ENCODE results near the gene ZBTB45. TPM values are rescaled to one million over a fixed set of nuclear protein-coding genes. Genes with fewer than 3 reads are reported as not detected.
A peak's percentile ranks its signal among the peaks of the same experiment; 100 is the strongest.
"Not testable (repeated sequence)": the region's sequence is repeated elsewhere in the genome, so short reads cannot be mapped to it uniquely, and the experiment has no call there.

Gene ZBTB45
- total and polyA plus RNA-seq, 2 donors: 2.8 to 7.2 TPM

GRCh38 chr19:58500242-58500641 lies 19.4 kb downstream of the ZBTB45 start:
- H3K9me3 ChIP-seq (ENCODE audit: control insufficient read depth in 2 of 2, insufficient read depth in 1 of 2, low read length in 1 of 2): peaks cover 0 to 15% of the 10 kb centered on the region in 2 donors
- peaks cover 17 to 18% of the 10 kb centered on the region in 2 donors for H3K4me1 ChIP-seq (ENCODE audit: control insufficient read depth in 2 of 2, insufficient read depth in 2 of 2, low read length in 2 of 2)
- no peak overlapping the region for H3K4me3 ChIP-seq (ENCODE audit: low read length in 2 of 2)
- DNase-seq (ENCODE audit: low read depth in 6 of 9, low spot score in 9 of 9): no peak
- H3K27me3 ChIP-seq (ENCODE audit: control insufficient read depth in 2 of 2, insufficient read depth in 1 of 2, low read length in 1 of 2): no peaks in the 10 kb centered on the region
- WGBS: 97% methylated on average over 14 of the region's 14 CpGs
- H3K27ac ChIP-seq (ENCODE audit: low read depth in 1 of 2, low read length in 1 of 2): no peak overlapping the region
- H3K36me3 ChIP-seq (ENCODE audit: control insufficient read depth in 2 of 2, insufficient read depth in 2 of 2, low read length in 1 of 2): no peaks in the 10 kb centered on the region

DNA sequence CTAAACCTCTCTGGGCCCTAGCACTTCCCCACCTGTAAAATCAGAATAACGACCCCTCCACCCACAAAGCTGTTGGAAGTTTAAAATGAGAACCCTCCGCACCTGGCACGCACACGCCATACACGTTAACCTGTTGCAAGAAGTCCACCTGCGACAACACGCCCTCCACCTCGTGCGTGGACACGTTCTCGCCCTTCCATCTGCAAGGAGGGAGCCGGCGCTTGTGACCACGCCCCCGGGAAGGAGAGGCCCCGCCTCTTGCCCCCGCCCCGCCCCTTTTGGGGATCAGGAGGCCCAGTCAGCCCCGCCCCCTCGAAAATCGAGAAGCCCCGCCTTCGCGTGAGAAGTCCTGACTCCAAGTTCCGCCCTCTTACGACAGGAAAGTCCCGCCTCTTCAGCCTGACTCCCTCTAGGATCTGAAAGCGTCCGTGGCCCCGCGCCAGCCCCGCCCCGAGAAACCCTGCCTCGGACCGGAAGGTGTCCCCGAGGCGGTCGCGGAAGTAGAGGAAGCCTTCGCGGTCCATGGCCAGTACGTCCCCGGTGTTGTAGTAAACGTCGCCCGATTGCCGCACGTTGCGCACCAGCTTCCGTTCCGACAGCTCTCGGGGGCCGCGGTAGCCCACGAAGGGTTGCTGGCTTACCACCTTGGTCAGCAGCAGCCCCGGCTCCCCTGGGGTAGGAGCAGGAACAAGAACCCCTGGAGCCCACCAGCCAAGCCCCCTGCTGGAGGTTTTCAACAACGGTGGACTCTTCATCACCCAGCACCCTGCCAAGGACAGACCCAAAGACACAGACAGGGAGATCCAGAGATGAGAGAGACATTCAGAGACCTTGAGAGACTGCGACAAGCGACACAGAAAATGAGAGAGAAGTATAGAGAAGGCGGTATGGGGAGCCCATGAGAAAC lies 20.3 kb downstream of the ZBTB45 start:
- Histone ChIP-seq H3K36me3 (ENCODE audit: control insufficient read depth in 2 of 2, insufficient read depth in 2 of 2, low read length in 1 of 2) (no peaks in the 10 kb centered on the region), H3K27me3 (ENCODE audit: control insufficient read depth in 2 of 2, insufficient read depth in 1 of 2, low read length in 1 of 2) (no peaks in the 10 kb centered on the region), H3K4me1 (ENCODE audit: control insufficient read depth in 2 of 2, insufficient read depth in 2 of 2, low read length in 2 of 2) (peaks cover 17 to 18% of the 10 kb centered on the region in 2 donors), H3K4me3 (ENCODE audit: low read length in 2 of 2) (peak overlapping the region; percentile 59 to 72), H3K27ac (ENCODE audit: low read depth in 1 of 2, low read length in 1 of 2) (peak overlapping the region; percentile 73 to 78), H3K9me3 (ENCODE audit: control insufficient read depth in 2 of 2, insufficient read depth in 1 of 2, low read length in 1 of 2) (peaks cover 0 to 15% of the 10 kb centered on the region in 2 donors)
- peak; percentile 68 to 95 (median 88) for DNase-seq (ENCODE audit: low read depth in 6 of 9, low spot score in 9 of 9)
- WGBS: 2% methylated on average over 60 of the region's 60 CpGs

DNA sequence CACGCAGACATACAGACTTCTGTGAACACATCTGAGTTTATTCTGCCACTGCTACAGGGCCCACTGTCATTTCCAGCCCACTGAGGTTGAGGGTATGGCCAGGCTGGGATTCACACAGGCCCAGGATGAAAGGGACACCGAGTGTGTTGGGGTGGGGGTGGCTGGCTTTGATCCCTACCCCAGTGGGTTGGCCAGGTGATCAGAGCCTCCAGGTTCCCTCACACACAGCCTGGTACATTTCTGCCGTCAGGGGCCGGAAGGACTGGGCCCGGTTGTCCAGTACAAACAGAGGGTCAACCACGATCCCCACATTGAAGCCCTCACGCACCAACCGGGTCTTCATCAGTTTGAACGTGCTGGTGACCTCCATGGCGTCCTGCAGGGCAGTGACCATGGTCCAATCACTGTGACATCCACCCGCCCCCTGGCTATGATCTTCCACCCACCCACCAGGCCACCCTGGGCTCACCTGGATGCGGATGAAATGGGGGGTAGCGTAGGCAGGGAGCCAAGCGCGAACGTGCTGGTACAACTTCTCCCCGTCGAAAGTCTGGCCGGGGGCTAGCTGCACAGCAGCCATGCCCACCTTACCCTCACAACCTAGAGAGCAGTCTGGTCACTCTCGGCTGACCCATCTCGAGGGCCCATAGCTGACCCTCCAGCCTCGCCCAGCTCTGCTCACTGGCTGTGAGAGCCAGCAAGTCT lies 21.1 kb downstream of the ZBTB45 start:
- H3K27ac ChIP-seq (ENCODE audit: low read depth in 1 of 2, low read length in 1 of 2): peak overlapping the region in 1 of 2 donors; percentile 73
- peaks cover 0 to 15% of the 10 kb centered on the region in 2 donors for H3K9me3 ChIP-seq (ENCODE audit: control insufficient read depth in 2 of 2, insufficient read depth in 1 of 2, low read length in 1 of 2)
- WGBS: 57% methylated on average over 22 of the region's 22 CpGs
- no peak for DNase-seq (ENCODE audit: low read depth in 6 of 9, low spot score in 9 of 9)
- H3K27me3 ChIP-seq (ENCODE audit: control insufficient read depth in 2 of 2, insufficient read depth in 1 of 2, low read length in 1 of 2): no peaks in the 10 kb centered on the region
- H3K36me3 ChIP-seq (ENCODE audit: control insufficient read depth in 2 of 2, insufficient read depth in 2 of 2, low read length in 1 of 2): no peaks in the 10 kb centered on the region
- peak overlapping the region; percentile 59 to 72 for H3K4me3 ChIP-seq (ENCODE audit: low read length in 2 of 2)
- H3K4me1 ChIP-seq (ENCODE audit: control insufficient read depth in 2 of 2, insufficient read depth in 2 of 2, low read length in 2 of 2): peaks cover 17 to 18% of the 10 kb centered on the region in 2 donors

GRCh38 chr19:58497634-58498170 lies 21.9 kb downstream of the ZBTB45 start:
- Histone ChIP-seq H3K27me3 (ENCODE audit: control insufficient read depth in 2 of 2, insufficient read depth in 1 of 2, low read length in 1 of 2) (no peaks in the 10 kb centered on the region), H3K27ac (ENCODE audit: low read depth in 1 of 2, low read length in 1 of 2) (no peak overlapping the region), H3K9me3 (ENCODE audit: control insufficient read depth in 2 of 2, insufficient read depth in 1 of 2, low read length in 1 of 2) (peaks cover 0 to 15% of the 10 kb centered on the region in 2 donors), H3K4me3 (ENCODE audit: low read length in 2 of 2) (no peak overlapping the region), H3K4me1 (ENCODE audit: control insufficient read depth in 2 of 2, insufficient read depth in 2 of 2, low read length in 2 of 2) (peaks cover 17 to 18% of the 10 kb centered on the region in 2 donors), H3K36me3 (ENCODE audit: control insufficient read depth in 2 of 2, insufficient read depth in 2 of 2, low read length in 1 of 2) (no peaks in the 10 kb centered on the region)
- DNase-seq (ENCODE audit: low read depth in 6 of 9, low spot score in 9 of 9): no peak
- WGBS: 96% methylated on average over 8 of the region's 8 CpGs

GRCh38 chr19:58492265-58492664 lies 27.3 kb downstream of the ZBTB45 start:
- no peak overlapping the region for H3K27ac ChIP-seq (ENCODE audit: low read depth in 1 of 2, low read length in 1 of 2)
- no peaks in the 10 kb centered on the region for H3K27me3 ChIP-seq (ENCODE audit: control insufficient read depth in 2 of 2, insufficient read depth in 1 of 2, low read length in 1 of 2)
- H3K36me3 ChIP-seq (ENCODE audit: control insufficient read depth in 2 of 2, insufficient read depth in 2 of 2, low read length in 1 of 2): no peaks in the 10 kb centered on the region
- DNase-seq (ENCODE audit: low read depth in 6 of 9, low spot score in 9 of 9): no peak
- no peaks in the 10 kb centered on the region for H3K9me3 ChIP-seq (ENCODE audit: control insufficient read depth in 2 of 2, insufficient read depth in 1 of 2, low read length in 1 of 2)
- no peak overlapping the region for H3K4me3 ChIP-seq (ENCODE audit: low read length in 2 of 2)
- 94% methylated on average over 14 of the region's 14 CpGs for WGBS
- no peaks in the 10 kb centered on the region for H3K4me1 ChIP-seq (ENCODE audit: control insufficient read depth in 2 of 2, insufficient read depth in 2 of 2, low read length in 2 of 2)

DNA sequence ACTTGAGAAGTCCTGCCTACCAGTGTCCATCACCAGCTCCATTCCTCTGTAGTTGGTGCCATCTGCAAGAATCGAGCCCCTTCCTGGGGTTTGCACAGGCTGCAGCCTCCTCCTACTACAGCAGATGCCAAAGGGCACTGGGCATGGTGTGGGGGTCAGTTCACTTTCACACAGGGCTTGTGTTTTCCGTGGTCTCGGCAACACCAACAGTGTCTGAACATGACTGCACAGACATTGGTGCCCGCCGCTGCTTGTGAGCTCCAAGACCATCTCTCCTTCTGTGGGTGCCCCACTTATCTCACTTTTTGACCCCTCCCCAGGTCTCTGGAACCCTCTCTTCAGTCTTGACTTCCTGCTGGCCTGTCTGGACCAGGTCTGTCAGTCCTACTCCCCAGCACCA lies 28.2 kb downstream of the ZBTB45 start:
- no peaks in the 10 kb centered on the region for H3K36me3 ChIP-seq (ENCODE audit: control insufficient read depth in 2 of 2, insufficient read depth in 2 of 2, low read length in 1 of 2)
- no peaks in the 10 kb centered on the region for H3K27me3 ChIP-seq (ENCODE audit: control insufficient read depth in 2 of 2, insufficient read depth in 1 of 2, low read length in 1 of 2)
- no peak for DNase-seq (ENCODE audit: low read depth in 6 of 9, low spot score in 9 of 9)
- H3K4me3 ChIP-seq (ENCODE audit: low read length in 2 of 2): no peak overlapping the region
- no peak overlapping the region for H3K27ac ChIP-seq (ENCODE audit: low read depth in 1 of 2, low read length in 1 of 2)
- WGBS: 97% methylated on average over 5 of the region's 5 CpGs
- H3K9me3 ChIP-seq (ENCODE audit: control insufficient read depth in 2 of 2, insufficient read depth in 1 of 2, low read length in 1 of 2): no peaks in the 10 kb centered on the region
- H3K4me1 ChIP-seq (ENCODE audit: control insufficient read depth in 2 of 2, insufficient read depth in 2 of 2, low read length in 2 of 2): no peaks in the 10 kb centered on the region

DNA sequence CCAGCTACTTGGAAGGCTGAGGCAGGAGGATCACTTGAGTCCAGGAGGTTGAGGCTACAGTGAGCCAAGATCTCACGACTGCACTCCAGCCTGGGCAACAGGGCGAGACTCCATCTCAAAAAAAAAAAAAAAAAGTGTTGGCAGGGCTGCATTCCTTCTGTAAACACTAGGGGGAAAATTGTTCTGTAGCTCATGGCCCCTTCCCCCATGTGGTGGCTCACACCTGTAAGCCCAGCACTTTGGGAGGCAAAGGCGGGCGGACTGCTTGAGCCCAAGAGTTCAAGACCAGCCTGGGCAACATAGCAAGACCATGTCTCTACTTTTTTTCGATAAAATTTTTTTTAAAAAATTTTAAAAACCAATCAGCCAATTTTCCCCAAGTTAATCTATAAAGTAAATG lies 35.3 kb downstream of the ZBTB45 start:
- H3K4me3 ChIP-seq (ENCODE audit: low read length in 2 of 2); H3K9me3 ChIP-seq (ENCODE audit: control insufficient read depth in 2 of 2, insufficient read depth in 1 of 2, low read length in 1 of 2); DNase-seq (ENCODE audit: low read depth in 6 of 9, low spot score in 9 of 9); H3K27me3 ChIP-seq (ENCODE audit: control insufficient read depth in 2 of 2, insufficient read depth in 1 of 2, low read length in 1 of 2); H3K27ac ChIP-seq (ENCODE audit: low read depth in 1 of 2, low read length in 1 of 2): not testable (repeated sequence)
- Histone ChIP-seq H3K4me1 (ENCODE audit: control insufficient read depth in 2 of 2, insufficient read depth in 2 of 2, low read length in 2 of 2) (peaks cover 3 to 22% of the 10 kb centered on the region in 2 donors), H3K36me3 (ENCODE audit: control insufficient read depth in 2 of 2, insufficient read depth in 2 of 2, low read length in 1 of 2) (peaks cover 6 to 13% of the 10 kb centered on the region in 2 donors)
- 98% methylated on average over 5 of the region's 5 CpGs for WGBS

GRCh38 chr19:58483776-58484175 lies 35.8 kb downstream of the ZBTB45 start:
- no peaks in the 10 kb centered on the region for H3K27me3 ChIP-seq (ENCODE audit: control insufficient read depth in 2 of 2, insufficient read depth in 1 of 2, low read length in 1 of 2)
- H3K36me3 ChIP-seq (ENCODE audit: control insufficient read depth in 2 of 2, insufficient read depth in 2 of 2, low read length in 1 of 2): peaks cover 6 to 13% of the 10 kb centered on the region in 2 donors
- H3K9me3 ChIP-seq (ENCODE audit: control insufficient read depth in 2 of 2, insufficient read depth in 1 of 2, low read length in 1 of 2): no peaks in the 10 kb centered on the region
- peaks cover 3 to 22% of the 10 kb centered on the region in 2 donors for H3K4me1 ChIP-seq (ENCODE audit: control insufficient read depth in 2 of 2, insufficient read depth in 2 of 2, low read length in 2 of 2)
- no peak overlapping the region for H3K27ac ChIP-seq (ENCODE audit: low read depth in 1 of 2, low read length in 1 of 2)
- DNase-seq (ENCODE audit: low read depth in 6 of 9, low spot score in 9 of 9): no peak
- H3K4me3 ChIP-seq (ENCODE audit: low read length in 2 of 2): no peak overlapping the region
- 100% methylated on average over 2 of the region's 2 CpGs for WGBS

DNA sequence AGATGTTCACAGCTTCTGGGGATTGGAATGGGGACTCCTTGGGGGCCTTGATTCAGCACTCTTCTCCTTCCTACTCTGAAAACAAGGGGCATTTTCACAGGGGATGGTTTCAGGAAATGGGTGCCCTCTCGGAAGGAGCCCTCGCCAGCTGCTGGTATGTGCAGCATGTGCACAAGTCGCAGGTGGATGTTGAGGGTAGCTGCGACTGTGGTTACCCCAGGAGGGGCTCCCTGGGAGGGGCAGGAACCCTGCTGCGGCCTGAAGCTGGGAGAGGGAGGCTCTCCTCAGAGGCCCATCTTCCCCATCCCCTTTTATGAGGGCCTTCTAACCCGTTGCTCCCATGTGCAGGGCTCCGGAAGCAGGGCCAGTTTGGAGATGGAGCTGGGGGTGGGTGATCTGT lies 37.2 kb downstream of the ZBTB45 start:
- Histone ChIP-seq H3K36me3 (ENCODE audit: control insufficient read depth in 2 of 2, insufficient read depth in 2 of 2, low read length in 1 of 2) (peaks cover 6 to 13% of the 10 kb centered on the region in 2 donors), H3K27ac (ENCODE audit: low read depth in 1 of 2, low read length in 1 of 2) (peak overlapping the region; percentile 78 to 84), H3K4me1 (ENCODE audit: control insufficient read depth in 2 of 2, insufficient read depth in 2 of 2, low read length in 2 of 2) (peaks cover 3 to 22% of the 10 kb centered on the region in 2 donors), H3K4me3 (ENCODE audit: low read length in 2 of 2) (no peak overlapping the region), H3K9me3 (ENCODE audit: control insufficient read depth in 2 of 2, insufficient read depth in 1 of 2, low read length in 1 of 2) (no peaks in the 10 kb centered on the region), H3K27me3 (ENCODE audit: control insufficient read depth in 2 of 2, insufficient read depth in 1 of 2, low read length in 1 of 2) (no peaks in the 10 kb centered on the region)
- peak in 5 of 9 donors; percentile 28 to 79 (median 63) for DNase-seq (ENCODE audit: low read depth in 6 of 9, low spot score in 9 of 9)
- WGBS: 32% methylated on average over 7 of the region's 7 CpGs

All from thymus (tissue), 11 donors.